Measurements from ENCODE around the gene LZIC. TPM values are rescaled to one million over a fixed set of nuclear protein-coding genes. Genes with fewer than 3 reads are reported as not detected.

The LZIC gene
- total and polyA plus RNA-seq, 5 donors: 22.6 to 36.9 (median 31.6) TPM

- no peaks in the 10 kb centered on the region for H3K27me3 ChIP-seq (ENCODE audit: control insufficient read depth, insufficient read depth)
- no peaks in the 10 kb centered on the region for H3K9me3 ChIP-seq (ENCODE audit: control insufficient read depth, low read length)
- peak overlapping the region; percentile 99 for H3K27ac ChIP-seq (ENCODE audit: low read length)
- peak; percentile 34 to 82 (median 81) for DNase-seq
- 56% methylated on average over 9 of the region's 9 CpGs for WGBS
- peaks cover 23% of the 10 kb centered on the region for H3K4me1 ChIP-seq (ENCODE audit: control insufficient read depth, insufficient read depth, low read length)
- peak; percentile 72 to 83 for ATAC-seq
- intact Hi-C loops (cut with DNase I): no loop called here
- H3K4me3 ChIP-seq (ENCODE audit: low read length): peak overlapping the region; percentile 28
Observed at GRCh38 chr1:9901148-9902059, 41.8 kb downstream of the LZIC start.

GRCh38 chr1:9900142-9901043, 42.8 kb downstream of the LZIC start:
- no peaks in the 10 kb centered on the region for H3K27me3 ChIP-seq (ENCODE audit: control insufficient read depth, insufficient read depth)
- H3K4me1 ChIP-seq (ENCODE audit: control insufficient read depth, insufficient read depth, low read length): peaks cover 23% of the 10 kb centered on the region
- H3K9me3 ChIP-seq (ENCODE audit: control insufficient read depth, low read length): no peaks in the 10 kb centered on the region
- peak overlapping the region; percentile 28 for H3K4me3 ChIP-seq (ENCODE audit: low read length)
- ATAC-seq: peak; percentile 93 to 94
- peak; percentile 65 to 85 (median 85) for DNase-seq
- intact Hi-C loops (cut with DNase I): no loop called here
- WGBS: 33% methylated on average over 18 of the region's 18 CpGs
- H3K27ac ChIP-seq (ENCODE audit: low read length): peak overlapping the region; percentile 99

- H3K9me3 ChIP-seq (ENCODE audit: control insufficient read depth, low read length): no peaks in the 10 kb centered on the region
- no peak for ATAC-seq
- intact Hi-C loops (cut with DNase I): no loop called here
- no peak overlapping the region for H3K4me3 ChIP-seq (ENCODE audit: low read length)
- H3K27me3 ChIP-seq (ENCODE audit: control insufficient read depth, insufficient read depth): no peaks in the 10 kb centered on the region
- H3K27ac ChIP-seq (ENCODE audit: low read length): peak overlapping the region; percentile 23
- WGBS: 85% methylated on average over 3 of the region's 3 CpGs
- peaks cover 20% of the 10 kb centered on the region for H3K4me1 ChIP-seq (ENCODE audit: control insufficient read depth, insufficient read depth, low read length)
- DNase-seq: no peak
Observed at GRCh38 chr1:9894115-9894514, 49.1 kb downstream of the LZIC start.

DNA sequence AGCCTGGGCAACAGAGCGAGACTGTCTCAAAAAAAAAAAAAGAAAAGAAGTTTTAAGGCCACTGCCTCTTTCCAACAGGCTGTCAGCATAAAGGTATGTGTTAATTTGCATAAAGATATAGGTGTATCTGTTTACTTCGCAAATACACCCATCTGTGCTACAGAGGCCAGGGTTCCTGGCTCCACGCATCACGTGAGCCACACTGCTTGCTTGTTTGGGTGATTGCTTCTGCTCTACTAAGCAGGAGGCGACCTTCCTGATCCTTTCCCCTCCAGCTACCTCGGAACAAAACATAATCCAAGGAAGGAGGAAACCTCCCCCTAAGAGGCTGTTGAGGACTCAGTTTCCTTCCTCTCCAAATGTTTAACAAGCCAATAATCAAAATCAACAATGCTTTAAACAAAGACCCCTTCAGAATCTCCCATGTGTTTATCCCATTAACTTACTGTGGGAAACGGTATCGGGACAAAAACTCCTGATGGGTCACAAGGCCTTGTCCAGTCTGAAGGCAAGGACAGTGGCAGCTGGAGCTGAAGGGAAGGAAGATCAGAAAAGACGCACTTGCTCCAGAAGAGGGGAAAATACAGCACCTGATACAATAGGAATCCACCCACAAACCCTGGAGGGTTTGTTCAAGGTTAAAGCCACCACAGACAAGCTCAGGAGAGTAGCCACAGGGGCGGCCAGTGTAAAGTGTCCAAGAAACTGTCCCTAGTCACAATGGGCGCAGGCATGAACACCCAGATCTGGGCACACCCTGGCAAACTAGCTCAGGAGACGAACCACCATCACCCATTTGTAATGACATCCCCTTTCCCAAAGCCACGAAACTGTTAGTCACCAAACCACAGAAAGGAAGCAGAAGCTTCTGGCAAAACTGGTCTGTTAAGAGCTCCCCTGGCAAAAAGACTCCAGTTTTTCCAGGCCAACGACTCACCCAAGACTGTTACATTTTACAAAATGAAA, 50.3 kb downstream of the LZIC start:
- Histone ChIP-seq H3K27ac (ENCODE audit: low read length) (peak overlapping the region; percentile 62), H3K9me3 (ENCODE audit: control insufficient read depth, low read length) (no peaks in the 10 kb centered on the region), H3K27me3 (ENCODE audit: control insufficient read depth, insufficient read depth) (no peaks in the 10 kb centered on the region), H3K4me1 (ENCODE audit: control insufficient read depth, insufficient read depth, low read length) (peaks cover 26% of the 10 kb centered on the region), H3K4me3 (ENCODE audit: low read length) (no peak overlapping the region)
- WGBS: 62% methylated on average over 14 of the region's 14 CpGs
- DNase-seq (no peak), ATAC-seq (peak; percentile 25 to 32)
- intact Hi-C loops (cut with DNase I): no loop called here

GRCh38 chr1:9891207-9891606, 52.0 kb downstream of the LZIC start:
- Histone ChIP-seq H3K27me3 (ENCODE audit: control insufficient read depth, insufficient read depth) (no peaks in the 10 kb centered on the region), H3K9me3 (ENCODE audit: control insufficient read depth, low read length) (no peaks in the 10 kb centered on the region), H3K4me3 (ENCODE audit: low read length) (no peak overlapping the region), H3K4me1 (ENCODE audit: control insufficient read depth, insufficient read depth, low read length) (peaks cover 27% of the 10 kb centered on the region), H3K27ac (ENCODE audit: low read length) (peak overlapping the region; percentile 91)
- intact Hi-C loops (cut with DNase I): no loop called here
- WGBS: 50% methylated on average over 5 of the region's 5 CpGs
- DNase-seq (no peak), ATAC-seq (no peak)

GRCh38 chr1:9890224-9890731, 52.9 kb downstream of the LZIC start:
- peak in 1 of 2 donors; percentile 19 for ATAC-seq
- intact Hi-C loops (cut with DNase I): no loop called here
- Histone ChIP-seq H3K4me1 (ENCODE audit: control insufficient read depth, insufficient read depth, low read length) (peaks cover 27% of the 10 kb centered on the region), H3K27ac (ENCODE audit: low read length) (peak overlapping the region; percentile 91), H3K27me3 (ENCODE audit: control insufficient read depth, insufficient read depth) (no peaks in the 10 kb centered on the region), H3K9me3 (ENCODE audit: control insufficient read depth, low read length) (no peaks in the 10 kb centered on the region), H3K4me3 (ENCODE audit: low read length) (no peak overlapping the region)
- 32% methylated on average over 6 of the region's 6 CpGs for WGBS
- peak; percentile 68 to 85 (median 71) for DNase-seq

- 73% methylated on average over 8 of the region's 8 CpGs for WGBS
- no peak overlapping the region for H3K4me3 ChIP-seq (ENCODE audit: low read length)
- peak overlapping the region; percentile 51 for H3K27ac ChIP-seq (ENCODE audit: low read length)
- peaks cover 27% of the 10 kb centered on the region for H3K4me1 ChIP-seq (ENCODE audit: control insufficient read depth, insufficient read depth, low read length)
- DNase-seq (no peak), ATAC-seq (no peak)
- no peaks in the 10 kb centered on the region for H3K27me3 ChIP-seq (ENCODE audit: control insufficient read depth, insufficient read depth)
- intact Hi-C loops (cut with DNase I): no loop called here
- H3K9me3 ChIP-seq (ENCODE audit: control insufficient read depth, low read length): no peaks in the 10 kb centered on the region
Observed at GRCh38 chr1:9889411-9889810, 53.8 kb downstream of the LZIC start.

DNA sequence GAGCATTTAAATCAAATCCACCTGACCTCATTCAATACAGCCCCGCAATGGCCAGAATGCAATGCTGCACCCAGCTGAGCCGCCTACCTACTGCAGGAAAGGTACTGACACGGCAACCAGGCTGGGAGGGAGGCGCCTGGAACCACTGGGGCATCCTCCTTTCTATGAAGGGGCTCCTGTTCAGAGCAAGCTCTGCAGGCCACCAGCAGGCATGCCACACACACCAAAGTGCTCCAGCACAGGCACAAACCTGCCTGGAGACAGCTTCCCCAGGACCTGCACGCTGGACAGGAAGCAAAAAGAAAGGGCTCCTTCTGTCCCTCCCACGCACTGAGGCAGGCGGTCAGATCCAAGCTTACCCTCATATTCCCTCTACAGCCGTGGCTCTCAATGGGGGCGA, 54.3 kb downstream of the LZIC start:
- H3K27me3 ChIP-seq (ENCODE audit: control insufficient read depth, insufficient read depth): no peaks in the 10 kb centered on the region
- H3K27ac ChIP-seq (ENCODE audit: low read length): peak overlapping the region; percentile 51
- ATAC-seq: no peak
- no peaks in the 10 kb centered on the region for H3K9me3 ChIP-seq (ENCODE audit: control insufficient read depth, low read length)
- intact Hi-C loops (cut with DNase I): no loop called here
- no peak for DNase-seq
- 75% methylated on average over 9 of the region's 9 CpGs for WGBS
- no peak overlapping the region for H3K4me3 ChIP-seq (ENCODE audit: low read length)
- peaks cover 27% of the 10 kb centered on the region for H3K4me1 ChIP-seq (ENCODE audit: control insufficient read depth, insufficient read depth, low read length)

- no peak for DNase-seq
- peaks cover 22% of the 10 kb centered on the region for H3K4me1 ChIP-seq (ENCODE audit: control insufficient read depth, insufficient read depth, low read length)
- H3K4me3 ChIP-seq (ENCODE audit: low read length): no peak overlapping the region
- no peaks in the 10 kb centered on the region for H3K27me3 ChIP-seq (ENCODE audit: control insufficient read depth, insufficient read depth)
- 95% methylated on average over 4 of the region's 4 CpGs for WGBS
- H3K27ac ChIP-seq (ENCODE audit: low read length): peak overlapping the region; percentile 55
- H3K9me3 ChIP-seq (ENCODE audit: control insufficient read depth, low read length): no peaks in the 10 kb centered on the region
- intact Hi-C loops (cut with DNase I): no loop called here
- no peak for ATAC-seq
Observed at GRCh38 chr1:9887070-9887469, 56.1 kb downstream of the LZIC start.

- peak; percentile 68 to 71 for ATAC-seq
- WGBS: 65% methylated on average over 17 of the region's 17 CpGs
- intact Hi-C loops (cut with DNase I): no loop called here
- DNase-seq: peak in 2 of 3 donors; percentile 58 to 60
- Histone ChIP-seq H3K9me3 (ENCODE audit: control insufficient read depth, low read length) (no peaks in the 10 kb centered on the region), H3K4me1 (ENCODE audit: control insufficient read depth, insufficient read depth, low read length) (peaks cover 19% of the 10 kb centered on the region), H3K4me3 (ENCODE audit: low read length) (no peak overlapping the region), H3K27me3 (ENCODE audit: control insufficient read depth, insufficient read depth) (no peaks in the 10 kb centered on the region), H3K27ac (ENCODE audit: low read length) (peak overlapping the region; percentile 55)
Observed at GRCh38 chr1:9886092-9886742, 57.0 kb downstream of the LZIC start.

Data from right cardiac atrium (tissue), 5 donors.